GM18861 (cell line): ENCODE measurements around the gene INO80B.
"Not testable (repeated sequence)": the region's sequence is repeated elsewhere in the genome, so short reads cannot be mapped to it uniquely, and the experiment has no call there.

Experiments
- ATAC-seq: cut with Tn5 transposase; IDR thresholded peaks from one replicate; pipeline ENCODE4 v1.9.1; 2021; ENCODE audit not compliant: unreplicated experiment

The INO80B gene

DNA sequence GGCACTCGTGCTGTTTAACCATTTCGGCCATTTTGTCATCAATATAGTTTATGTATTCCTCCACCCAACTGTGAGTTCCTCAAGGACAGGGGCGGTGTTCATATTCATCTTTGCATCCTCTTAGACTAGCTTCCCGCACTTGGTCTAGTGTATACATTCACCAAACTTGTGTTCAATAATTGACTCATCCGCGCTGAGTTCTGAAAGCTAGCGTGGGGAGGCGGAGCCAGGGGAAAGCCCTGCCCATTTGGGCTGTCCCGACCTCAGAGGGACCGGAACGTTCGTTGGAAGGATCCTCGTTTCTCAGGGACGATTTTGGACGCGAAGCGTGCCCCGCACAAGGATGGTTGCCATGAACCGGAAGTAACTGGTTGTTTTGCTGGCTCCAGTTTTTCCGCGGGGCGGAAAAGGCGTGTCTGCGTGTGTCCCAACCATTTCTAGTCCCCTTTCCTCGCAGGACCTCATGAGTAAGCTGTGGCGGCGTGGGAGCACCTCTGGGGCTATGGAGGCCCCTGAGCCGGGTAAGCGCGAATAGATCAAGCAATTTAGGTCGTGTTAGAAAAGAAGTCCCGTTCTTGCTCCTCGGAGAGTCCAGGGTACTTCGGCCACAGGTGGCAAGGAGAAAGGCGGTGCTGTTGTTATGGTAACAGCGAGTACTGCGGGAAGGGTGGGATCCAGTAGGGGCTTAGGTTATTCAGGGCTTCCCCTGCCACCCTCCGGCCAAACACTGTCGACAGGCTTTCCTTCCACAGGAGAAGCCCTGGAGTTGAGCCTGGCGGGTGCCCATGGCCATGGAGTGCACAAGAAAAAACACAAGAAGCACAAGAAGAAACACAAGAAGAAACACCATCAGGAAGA is at the start of gene INO80B:
INO80B (plus strand) TSS at position 434 of the 858 bp plus-strand sequence; CDS start at position 464, 30 bp downstream.
- peak; percentile 49 for ATAC-seq

DNA sequence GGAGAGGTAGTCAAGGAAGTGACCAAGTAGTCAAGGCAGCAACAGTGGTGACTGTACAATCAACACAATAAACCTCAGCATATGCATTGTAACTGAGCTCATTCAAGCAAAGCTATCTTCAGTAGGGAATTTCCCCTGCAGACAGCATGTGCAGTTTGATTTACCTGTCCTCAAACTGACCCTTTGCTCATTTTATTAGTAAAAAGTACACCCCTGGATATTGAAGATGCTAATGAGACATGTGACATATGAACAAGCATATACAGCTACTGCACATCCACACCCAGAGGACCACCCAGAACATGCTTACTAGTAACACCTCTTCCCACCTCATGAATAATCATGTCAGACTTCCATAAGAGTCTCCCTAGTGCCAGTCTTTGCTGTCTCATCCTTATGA is 48.9 kb upstream of the INO80B start:
- peak; percentile 82 for ATAC-seq

DNA sequence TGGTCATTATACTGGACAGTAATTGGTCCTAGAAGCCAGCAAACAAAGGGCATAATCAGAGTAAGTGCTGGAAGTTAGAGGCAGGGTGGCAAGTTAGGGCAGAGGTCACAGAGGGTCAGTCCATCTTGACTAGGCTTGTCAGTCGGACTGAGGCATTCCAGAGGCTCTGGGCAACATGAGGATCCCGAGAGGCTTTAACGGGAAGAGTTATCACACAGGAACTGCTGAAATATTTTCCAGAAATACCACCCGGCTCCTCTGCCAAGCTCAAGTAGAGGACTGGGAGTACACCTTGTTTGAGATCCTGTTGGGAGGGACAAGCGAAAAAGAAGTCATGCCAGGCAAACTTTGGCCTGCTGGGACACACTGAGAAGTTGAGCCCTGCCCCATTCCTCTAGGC is 47.2 kb upstream of the INO80B start:
- ATAC-seq = no peak

DNA sequence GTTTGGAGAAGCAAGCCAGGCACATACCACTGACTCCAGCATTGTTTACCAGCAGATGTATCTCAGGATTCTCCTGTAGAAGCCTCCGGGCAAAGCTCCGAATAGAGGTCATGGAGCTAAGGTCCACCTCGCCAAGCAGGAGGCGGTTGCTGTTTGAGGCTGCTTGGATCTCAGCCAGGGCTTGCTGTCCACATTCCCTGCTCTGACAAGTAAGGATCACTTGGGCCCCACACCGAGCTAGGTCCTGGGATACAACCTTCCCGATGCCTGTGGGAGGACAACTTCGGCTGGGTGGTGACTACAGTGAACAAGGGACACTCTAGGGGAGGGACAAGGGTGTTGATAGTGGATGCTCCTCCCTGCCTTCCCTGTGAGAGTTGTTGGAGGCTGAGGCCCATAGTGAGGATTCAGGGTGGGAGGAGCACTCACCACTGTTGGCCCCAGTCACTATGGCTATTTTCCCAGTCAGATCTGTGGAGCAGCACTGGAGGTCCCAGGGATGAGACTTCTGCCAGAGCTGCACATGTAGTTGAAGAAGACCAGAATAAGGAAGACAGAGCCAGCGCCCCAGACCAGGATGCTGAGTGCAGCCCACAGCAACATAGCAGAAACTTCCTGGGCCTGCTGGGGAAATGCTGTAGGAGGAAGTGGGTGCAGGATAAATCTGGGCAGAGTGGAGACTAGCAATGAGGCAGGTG is 41.7 kb upstream of the INO80B start:
- no peak for ATAC-seq

DNA sequence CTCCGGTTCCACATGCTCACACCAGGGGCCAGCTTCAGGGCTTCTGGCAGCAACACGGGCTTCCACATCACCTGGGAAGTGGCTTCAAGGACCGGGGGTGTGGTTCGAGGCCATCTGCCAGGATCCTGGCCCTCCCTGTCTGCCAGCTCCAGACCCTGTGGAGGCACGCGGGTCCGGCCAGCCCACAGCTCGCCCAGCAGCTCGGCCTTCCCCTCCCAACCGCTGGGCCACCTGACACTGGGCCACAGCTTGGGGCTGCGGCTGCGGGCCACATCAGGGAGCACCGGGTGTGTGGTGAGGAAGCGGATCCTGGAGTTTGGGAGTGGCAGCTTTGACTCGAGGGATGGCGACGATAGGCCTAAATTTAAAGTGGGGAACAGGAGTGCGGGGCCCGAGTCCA is 40.4 kb upstream of the INO80B start:
- no peak for ATAC-seq

DNA sequence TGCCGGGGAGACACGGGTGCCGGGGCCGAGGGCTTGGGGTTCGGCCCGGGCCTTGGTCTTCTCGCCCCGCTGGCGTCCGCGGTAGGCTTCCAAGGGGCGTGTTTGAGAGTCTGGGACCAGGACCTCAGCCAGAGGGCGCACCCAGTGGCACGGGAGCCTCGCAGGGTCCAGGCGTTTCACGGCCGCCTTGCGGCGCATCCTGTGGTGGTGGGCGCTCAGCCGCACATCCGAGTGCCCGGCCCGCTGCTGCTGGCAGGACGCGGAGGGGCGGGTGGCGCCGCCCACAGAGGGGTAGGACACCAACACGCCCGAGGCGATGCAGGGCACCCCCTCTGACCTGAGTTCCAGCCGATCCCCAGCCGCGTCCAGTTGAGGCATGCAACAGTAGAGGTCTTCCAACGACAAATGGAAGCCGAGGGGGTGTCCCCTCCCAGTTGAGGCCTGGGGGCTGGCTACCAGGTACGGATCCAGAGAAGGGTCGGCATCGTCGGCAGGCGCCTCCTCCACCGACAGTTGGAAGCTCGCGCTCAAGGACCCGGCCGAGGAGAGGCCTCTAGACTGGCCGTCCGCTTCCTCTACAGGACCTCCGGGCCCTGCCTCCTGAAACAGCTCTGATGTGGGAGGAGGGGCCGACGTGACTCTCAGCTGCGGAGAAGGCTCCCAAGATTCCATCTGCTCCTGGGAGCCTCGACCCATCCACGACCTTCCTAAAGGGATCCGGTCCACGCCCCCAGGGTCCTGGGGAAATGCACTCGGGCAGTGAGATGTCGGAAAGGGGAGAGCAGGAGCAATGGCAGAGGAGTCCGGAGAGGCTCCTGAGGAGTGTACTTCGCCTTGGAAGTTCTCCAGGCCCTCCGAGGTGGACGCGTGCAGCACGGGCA is 39.8 kb upstream of the INO80B start:
- ATAC-seq = peak; percentile 47

DNA sequence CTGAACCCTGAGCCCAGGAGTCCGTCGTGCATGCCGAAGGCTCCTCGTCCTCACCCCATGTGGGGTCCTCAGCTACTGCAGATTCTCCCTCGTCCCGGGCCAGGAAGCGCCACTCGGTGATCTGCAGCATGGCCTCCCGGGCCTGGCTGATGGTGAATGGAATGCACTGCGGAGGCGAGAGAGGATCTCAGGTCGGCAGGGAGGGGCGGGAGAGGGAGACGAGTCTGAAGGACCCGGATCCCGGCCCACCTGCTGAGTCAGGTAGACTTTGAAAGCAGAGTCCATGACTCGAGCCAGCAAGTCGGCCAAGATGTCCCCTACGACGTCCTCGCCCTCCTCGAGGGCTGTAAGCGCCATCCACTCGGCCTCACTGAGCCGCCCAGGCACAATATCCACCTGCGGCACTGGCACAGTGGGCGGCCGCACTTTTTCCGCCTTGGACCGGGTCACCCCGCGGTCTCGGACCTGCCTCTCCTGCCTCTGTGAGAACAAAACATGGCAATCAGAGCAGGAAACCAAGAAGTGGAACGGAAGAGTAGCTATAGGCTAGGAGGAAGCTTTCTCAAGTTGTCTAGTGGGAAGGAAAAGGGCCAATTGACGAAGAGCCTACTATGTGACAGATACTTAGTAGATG is 39.0 kb upstream of the INO80B start:
- ATAC-seq = no peak

DNA sequence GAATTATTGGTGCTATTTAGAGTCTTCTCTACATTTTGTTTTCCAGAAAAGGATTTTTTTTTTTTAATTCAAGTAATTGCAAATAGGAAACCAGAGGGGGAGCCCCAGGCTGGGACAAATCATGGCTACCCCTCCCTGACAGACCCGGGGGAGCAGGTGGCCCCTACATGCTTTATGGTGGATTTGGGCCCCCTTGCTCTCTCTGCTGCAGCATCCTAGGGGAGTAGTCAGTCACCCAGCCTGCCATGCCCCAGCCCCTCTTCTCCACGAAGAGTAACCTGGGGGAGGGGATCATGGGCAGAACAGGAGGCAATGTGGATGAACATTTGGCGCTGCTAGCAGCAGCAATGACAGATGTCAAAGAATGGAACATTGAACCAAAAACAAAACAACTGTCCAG is 38.1 kb upstream of the INO80B start:
- ATAC-seq = no peak

DNA sequence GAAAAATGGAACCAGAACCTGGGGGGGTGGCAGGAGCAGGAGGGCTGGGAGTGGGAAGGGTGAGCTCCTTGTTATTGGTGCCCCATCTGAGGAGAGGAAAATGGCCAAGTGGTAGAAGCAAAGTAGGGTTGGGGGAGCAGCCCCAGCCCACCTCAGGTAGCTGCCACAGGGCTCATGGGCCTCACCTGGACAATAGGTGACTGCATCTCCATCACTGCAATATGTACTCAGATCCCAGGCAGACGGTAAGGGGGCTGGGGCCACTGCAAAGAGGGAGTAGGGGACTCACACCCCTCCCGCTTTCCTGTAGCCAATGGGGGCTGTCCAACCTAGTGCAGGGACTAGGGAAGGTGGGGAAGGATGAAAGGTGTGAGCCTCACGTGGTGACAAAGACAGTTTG is 37.7 kb upstream of the INO80B start:
- ATAC-seq = no peak

DNA sequence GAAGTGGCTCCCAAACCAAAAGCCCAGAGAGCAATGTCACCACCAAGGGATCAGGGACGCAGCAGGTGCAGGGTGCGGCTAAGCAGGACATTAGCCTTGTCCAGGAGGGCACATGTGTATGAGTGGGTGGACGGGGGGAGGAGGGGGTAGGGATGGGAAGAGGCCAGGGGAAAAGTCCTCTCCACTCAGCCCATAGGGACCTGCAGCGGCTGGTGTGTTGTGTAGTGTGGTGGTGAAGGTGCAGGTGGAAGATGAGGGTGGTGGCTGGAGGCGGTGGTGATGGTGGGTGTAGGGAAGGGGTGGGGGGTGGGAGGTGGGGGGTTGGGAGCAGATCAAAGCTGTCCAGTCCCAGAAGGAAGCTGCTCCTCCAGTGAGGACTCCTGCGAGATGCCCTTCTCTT is 37.1 kb upstream of the INO80B start:
- ATAC-seq = no peak

DNA sequence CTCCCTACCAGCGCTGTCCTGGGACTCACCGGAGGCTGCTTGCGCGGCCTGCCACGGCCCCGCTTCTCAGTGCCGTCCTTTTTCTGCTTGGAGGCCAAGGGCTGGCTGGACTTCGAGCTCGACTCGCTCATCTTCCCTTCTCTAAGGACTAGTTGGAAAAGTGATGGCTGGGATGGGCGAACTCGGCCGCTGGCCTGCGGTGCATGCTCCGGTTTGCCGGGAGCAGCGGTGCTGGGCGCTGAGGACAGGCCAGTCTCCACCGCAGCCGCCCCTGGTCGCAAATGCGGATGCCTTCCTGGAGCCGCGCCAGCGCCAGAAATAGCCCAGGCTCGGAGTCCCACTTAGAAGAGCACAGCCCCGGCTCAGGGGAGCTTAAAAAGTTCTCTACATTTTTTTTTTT is 36.6 kb upstream of the INO80B start:
- ATAC-seq = no peak

DNA sequence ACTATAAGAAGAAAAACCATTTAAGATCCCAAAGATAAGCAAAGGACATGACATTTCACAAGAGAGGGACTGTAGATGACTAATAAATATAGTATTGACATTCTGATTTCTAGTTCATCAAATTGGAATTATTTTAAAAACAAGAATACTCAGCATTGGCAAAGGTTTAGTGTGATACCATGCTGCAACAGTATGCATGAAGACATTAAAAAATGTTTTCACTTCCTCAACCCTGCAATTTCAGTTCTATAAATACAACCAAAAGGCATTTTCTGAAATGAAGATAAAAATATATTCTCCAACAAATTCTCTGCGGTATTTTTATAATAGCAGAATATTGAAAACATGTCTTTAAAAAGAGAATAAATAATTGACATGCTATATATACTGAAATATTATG is 35.5 kb upstream of the INO80B start:
- no peak for ATAC-seq

DNA sequence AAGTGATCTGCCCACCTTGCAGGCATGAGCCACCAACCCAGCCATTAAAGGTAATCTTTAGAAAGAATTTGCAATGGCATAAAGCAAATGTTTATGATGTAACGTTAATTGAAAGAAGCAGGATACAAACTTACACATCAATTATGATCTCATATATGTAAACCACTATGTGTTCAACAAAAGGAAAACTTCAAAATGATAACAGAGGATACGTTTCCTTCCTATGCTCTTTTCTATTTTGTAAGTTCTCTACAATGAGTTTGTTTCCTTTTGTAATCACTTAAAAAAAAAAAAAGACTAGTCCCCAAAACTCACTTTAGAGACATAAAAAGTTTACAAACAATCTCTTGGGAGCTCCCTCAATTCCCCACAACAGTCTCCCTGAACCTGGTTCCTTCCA is 34.9 kb upstream of the INO80B start:
- ATAC-seq = no peak

DNA sequence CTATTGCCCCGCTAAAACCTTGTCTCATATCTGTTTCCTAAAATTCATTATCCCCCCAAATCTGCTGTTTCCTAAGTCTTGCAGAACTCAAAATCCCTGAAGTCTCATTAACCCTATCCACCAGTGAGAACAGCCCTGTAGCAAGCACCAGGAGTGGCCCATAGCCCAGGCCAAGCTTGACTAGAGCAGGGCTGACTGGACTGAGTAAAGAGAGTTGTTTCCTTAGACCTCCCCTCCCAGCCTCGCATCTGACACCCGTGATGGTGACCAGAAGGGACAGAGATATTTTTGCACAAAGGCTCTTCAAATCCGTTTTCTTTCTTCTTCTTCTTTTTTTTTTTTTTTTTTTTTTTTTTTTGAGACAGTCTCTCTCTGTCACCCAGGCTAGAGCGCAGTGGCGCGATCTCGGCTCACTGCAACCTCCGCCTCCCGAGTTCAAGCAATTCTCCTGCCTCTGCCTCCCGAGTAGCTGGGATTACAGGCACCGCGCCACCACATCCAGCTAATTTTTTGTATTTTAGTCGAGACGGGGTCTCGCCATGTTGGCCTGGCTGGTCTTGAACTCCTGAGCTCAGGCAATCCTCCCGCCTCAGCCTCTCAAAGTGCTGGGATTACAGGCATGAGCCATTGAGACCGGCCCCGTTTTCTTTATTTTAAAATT is 34.3 kb upstream of the INO80B start:
- ATAC-seq = not testable (repeated sequence)

DNA sequence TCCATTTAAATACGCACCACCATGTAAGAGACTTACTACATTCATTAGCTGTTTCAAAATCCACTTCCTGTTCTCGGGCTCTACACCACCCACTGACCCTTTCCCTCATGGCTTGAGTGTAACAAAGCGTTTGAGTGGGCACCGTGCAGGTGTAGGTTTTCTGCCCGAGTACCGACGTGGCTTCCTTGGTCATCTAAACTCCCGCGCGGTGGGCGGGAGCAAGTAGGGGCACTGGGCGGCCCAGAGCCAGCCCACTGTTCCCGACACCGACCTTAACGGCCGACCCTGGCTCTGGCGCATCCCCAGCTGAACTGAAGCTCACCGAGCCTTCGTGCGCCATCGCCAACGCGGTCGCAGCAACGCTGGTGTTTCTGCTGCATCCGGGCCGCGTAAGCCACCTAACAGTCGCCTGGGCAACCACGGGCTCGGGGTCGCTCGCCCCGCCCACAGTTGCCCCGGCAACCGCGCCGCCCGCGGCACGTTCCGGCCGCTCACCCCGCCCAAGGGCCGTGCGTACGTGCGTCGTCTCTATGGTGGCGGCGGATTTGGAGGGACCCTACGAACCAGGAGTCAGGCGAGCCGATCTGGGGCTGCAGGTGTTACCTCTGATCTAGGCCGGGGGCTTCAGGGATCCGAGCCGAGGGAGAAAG is 33.5 kb upstream of the INO80B start, which contains the start of the genes C2orf81 and WDR54:
C2orf81 (minus strand) TSS at position 399 of the 650 bp plus-strand sequence; CDS start at position 340, 59 bp downstream.
WDR54 (plus strand) TSS at position 510 of the 650 bp plus-strand sequence. CDS start 424 bp downstream, outside the sequence.
- ATAC-seq = peak; percentile 86

DNA sequence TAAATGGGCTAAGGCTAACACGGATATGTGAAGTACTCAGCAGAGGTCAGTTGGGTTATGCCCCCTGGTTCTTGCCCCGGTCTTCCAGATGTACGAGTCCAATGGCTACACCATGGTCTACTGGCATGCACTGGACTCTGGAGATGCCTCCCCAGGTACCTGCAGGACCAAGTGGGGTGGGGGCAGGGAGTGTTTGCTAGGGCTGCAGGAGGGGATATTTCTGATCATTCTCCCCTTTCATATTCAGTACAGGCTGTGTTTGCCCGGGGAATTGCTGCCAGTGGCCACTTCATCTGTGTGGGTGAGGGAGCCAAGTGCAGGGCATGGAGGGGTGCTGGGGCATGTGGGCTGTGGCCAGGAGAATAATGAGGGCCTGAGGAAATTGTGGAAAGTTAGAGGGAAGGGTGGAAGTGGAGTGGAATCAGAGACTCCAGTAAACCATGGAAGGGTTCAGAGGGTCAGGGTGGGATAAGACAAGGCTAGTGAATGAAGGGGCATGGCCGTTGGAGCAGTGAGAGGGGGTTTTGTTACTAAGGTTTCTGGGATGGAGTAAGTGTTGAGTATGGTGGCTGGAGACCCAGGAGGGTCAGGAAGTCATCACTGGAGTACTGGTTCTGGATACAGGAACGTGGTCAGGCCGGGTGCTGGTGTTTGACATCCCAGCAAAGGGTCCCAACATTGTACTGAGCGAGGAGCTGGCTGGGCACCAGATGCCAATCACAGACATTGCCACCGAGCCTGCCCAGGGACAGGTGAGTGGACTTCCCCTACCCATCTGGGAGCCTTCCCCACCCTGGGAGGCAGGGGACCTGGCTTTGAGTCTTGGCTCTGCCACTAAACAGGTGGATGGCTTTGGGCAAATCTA is 31.4 kb upstream of the INO80B start:
- no peak for ATAC-seq

DNA sequence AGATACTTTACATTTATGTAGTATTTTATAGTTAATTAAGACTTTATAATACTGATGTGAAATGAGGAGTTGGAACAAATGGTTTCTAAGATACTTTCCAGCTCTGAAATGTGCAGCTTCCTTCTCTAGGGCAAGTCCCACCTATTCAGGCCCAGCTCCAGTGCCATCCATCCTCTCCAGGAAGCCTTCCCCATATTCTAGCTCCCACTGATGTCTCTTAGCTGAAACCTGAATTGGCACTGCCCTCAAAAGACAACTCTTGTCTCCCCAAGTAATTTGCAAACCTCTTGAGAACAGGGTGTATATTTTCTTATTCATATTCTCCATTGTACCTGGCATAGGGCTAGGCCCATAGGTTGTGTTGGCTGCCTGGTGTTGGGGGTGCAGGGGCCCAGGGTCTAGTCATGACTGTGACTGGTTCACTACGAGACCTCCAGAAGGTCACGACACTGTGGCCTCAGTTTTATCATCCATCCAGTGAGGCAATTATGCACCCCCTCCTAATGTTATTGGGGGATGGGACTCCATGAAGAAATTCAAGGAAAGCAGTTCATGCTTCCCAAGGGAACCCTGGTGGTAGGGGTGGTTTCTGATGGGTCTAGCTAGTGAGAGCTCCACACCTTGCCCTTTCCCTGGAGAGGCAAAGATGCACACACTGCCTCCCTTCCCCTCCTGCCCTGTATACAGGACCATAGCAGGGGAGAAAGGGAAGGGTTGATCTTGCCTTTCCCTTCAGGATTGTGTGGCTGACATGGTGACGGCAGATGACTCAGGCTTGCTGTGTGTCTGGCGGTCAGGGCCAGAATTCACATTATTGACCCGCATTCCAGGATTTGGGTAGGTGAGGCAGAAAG is 30.5 kb upstream of the INO80B start:
- ATAC-seq = no peak

DNA sequence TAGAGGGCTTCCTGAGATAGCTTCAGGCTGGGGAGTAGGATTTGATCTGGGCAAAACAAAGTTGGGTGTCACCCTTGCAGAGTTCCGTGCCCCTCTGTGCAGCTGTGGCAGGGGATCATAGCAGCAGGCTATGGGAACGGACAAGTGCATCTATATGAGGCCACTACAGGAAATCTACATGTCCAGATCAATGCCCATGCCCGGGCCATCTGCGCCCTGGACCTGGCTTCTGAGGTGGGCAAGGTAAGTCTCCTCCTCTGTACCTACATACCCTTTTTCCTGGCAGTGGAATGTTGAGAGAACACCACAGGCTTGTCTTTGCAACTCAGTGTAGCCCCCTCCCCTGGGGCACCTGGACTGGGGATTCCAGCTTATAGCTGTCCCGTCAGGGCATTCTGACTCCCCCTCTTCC is 29.9 kb upstream of the INO80B start:
- ATAC-seq = no peak
